HepG2 (cell line): ENCODE measurements around the gene CCDC157. TPM values are rescaled to one million over a fixed set of nuclear protein-coding genes. Genes with fewer than 3 reads are reported as not detected.

ENCODE experiments used
- ASH2L ChIP-seq: fragments of 300-600, 200-600 bp; sonication (generic); IDR thresholded peaks from 2 replicates; pipeline ENCODE4 v1.7.0; 2017; ENCODE audit warnings: low read depth, mild to moderate bottlenecking, moderate library complexity, mixed read lengths, low read length; ENCODE audit not compliant: insufficient read length
- EP300 ChIP-seq, 3 experiments: sonication (generic) in 1 of 3; formaldehyde crosslinking in 1 of 3; IDR thresholded peaks; 2 replicates each; pipeline versions ENCODE4 v1.5.1 to v1.6.1; 2011 to 2020; ENCODE audit warnings: low read depth in 2 of 3, low read length in 2 of 3, borderline replicate concordance in 1 of 3, improper control_type of control experiment in 1 of 3, mild to moderate bottlenecking in 1 of 3, missing genetic modification reagents in 1 of 3, moderate library complexity in 1 of 3
- HNRNPL ChIP-seq: fragments of 200-400 bp; formaldehyde crosslinking; IDR thresholded peaks from 2 replicates; pipeline ENCODE4 v1.6.1; 2017; ENCODE audit warnings: mild to moderate bottlenecking, low read depth, low read length
- MXD4 ChIP-seq: IDR thresholded peaks from 2 replicates; pipeline ENCODE4 v1.6.1; 2016; ENCODE audit warnings: mild to moderate bottlenecking, missing biosample characterization, missing genetic modification reagents
- PCBP1 ChIP-seq: fragments of 200-400 bp; formaldehyde crosslinking; IDR thresholded peaks from 2 replicates; pipeline ENCODE4 v1.6.1; 2017; ENCODE audit warnings: mild to moderate bottlenecking, low read depth, low read length, borderline replicate concordance
- PITX1 ChIP-seq: sonication (generic); formaldehyde crosslinking; IDR thresholded peaks from 2 replicates; pipeline ENCODE4 v1.5.1; 2020; ENCODE audit warnings: mild to moderate bottlenecking, missing genetic modification reagents
- SKI ChIP-seq: fragments of 450-650 bp; IDR thresholded peaks from one replicate; pipeline ENCODE4 v1.6.1; 2018; ENCODE audit warnings: mild to moderate bottlenecking; ENCODE audit not compliant: partially characterized antibody
- TAF15 ChIP-seq: fragments of 200-400 bp; formaldehyde crosslinking; IDR thresholded peaks from one replicate; pipeline ENCODE4 v1.6.1; 2018; ENCODE audit warnings: mild to moderate bottlenecking, low read depth, low read length; ENCODE audit not compliant: poor library complexity, severe bottlenecking
- ZNF552 ChIP-seq: sonication (generic); formaldehyde crosslinking; IDR thresholded peaks from 2 replicates; pipeline ENCODE4 v1.9.0; 2022; ENCODE audit warnings: missing genetic modification reagents, mild to moderate bottlenecking, borderline replicate concordance
- ZNF879 ChIP-seq: sonication (generic); formaldehyde crosslinking; IDR thresholded peaks from 2 replicates; pipeline ENCODE4 v1.8.1; 2023; ENCODE audit warnings: missing genetic modification reagents
- polyA plus RNA-seq, 8 experiments: library from polyadenylated mRNA; depleted of rRNA in 3 of 8; stranded (reverse) in 7 of 8; unstranded in 1 of 8; fragments of >200 nt; fragmentation: Illumina TruSeq in 4 of 8; extraction: Trizol in 4 of 8; gene quantifications; 2 replicates each; pipeline versions ENCODE4 v1.2.1 to v1.2.3, GENCODE V29; 2011 to 2016; ENCODE audit warnings: low read depth in 4 of 8, missing spikeins in 1 of 8, mixed read lengths in 1 of 8; ENCODE audit not compliant: insufficient read depth in 1 of 8
- total RNA-seq, 5 experiments: library from RNA; depleted of rRNA; stranded (reverse); fragments of >200 nt; fragmentation: Illumina TruSeq; extraction: Trizol; gene quantifications; 2 replicates each; pipeline ENCODE4 v1.2.3, GENCODE V29; 2016; ENCODE audit warnings: low read depth in 1 of 5
- TF ChIP-seq, protein P1 (sequence below): sonication (generic); formaldehyde crosslinking; IDR thresholded peaks from 2 replicates; pipeline ENCODE4 v1.5.0; 2020; ENCODE audit warnings: mild to moderate bottlenecking, missing genetic modification reagents
- TF ChIP-seq, protein P2 (sequence below): sonication (generic); formaldehyde crosslinking; IDR thresholded peaks from 2 replicates; pipeline ENCODE4 v1.5.1; 2020; ENCODE audit warnings: mild to moderate bottlenecking, missing genetic modification reagents, moderate library complexity
- TF ChIP-seq, protein P3 (sequence below), 2 experiments: IDR thresholded peaks; 2 replicates each; pipeline ENCODE4 v1.6.1; 2011 to 2012; ENCODE audit warnings: low read length in 2 of 2, borderline replicate concordance in 1 of 2, low read depth in 1 of 2, mild to moderate bottlenecking in 1 of 2, moderate library complexity in 1 of 2

CCDC157 gene
- total and polyA plus RNA-seq, 2 of the 13 experiments (the other 11 are each of a cell fraction or from before 2014, with no cell fraction given), result 1.4 to 1.6 TPM

DNA sequence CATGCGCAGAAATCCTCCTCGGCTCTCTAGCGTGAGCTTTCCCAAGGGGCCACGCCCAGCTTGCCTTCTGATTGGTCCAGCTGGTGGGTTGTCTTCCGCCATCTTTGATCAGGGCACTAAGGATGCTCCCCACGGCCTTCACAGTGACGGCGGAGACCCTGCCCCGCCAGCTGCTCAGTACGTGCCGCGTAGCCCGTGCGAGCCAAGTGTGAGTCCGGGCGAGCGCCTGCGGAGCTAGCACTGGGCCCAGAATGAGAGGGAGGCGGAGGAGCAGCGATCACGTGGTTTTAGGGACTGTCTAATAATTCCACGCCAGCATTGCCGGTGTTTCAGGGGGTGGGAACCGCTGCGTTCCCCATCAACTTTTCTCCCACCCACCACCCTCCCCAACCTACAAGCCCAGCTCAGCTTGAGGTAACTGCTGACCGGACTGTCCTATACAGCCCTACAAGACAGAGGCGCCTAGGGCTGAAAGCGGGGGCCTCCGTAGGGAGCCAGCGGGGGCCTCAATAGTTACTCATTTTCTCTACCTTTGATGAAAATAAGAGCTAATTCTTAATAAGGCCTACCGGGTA lies 67.2 kb downstream of the CCDC157 start (continued):
- TF ChIP-seq, protein P1, sequence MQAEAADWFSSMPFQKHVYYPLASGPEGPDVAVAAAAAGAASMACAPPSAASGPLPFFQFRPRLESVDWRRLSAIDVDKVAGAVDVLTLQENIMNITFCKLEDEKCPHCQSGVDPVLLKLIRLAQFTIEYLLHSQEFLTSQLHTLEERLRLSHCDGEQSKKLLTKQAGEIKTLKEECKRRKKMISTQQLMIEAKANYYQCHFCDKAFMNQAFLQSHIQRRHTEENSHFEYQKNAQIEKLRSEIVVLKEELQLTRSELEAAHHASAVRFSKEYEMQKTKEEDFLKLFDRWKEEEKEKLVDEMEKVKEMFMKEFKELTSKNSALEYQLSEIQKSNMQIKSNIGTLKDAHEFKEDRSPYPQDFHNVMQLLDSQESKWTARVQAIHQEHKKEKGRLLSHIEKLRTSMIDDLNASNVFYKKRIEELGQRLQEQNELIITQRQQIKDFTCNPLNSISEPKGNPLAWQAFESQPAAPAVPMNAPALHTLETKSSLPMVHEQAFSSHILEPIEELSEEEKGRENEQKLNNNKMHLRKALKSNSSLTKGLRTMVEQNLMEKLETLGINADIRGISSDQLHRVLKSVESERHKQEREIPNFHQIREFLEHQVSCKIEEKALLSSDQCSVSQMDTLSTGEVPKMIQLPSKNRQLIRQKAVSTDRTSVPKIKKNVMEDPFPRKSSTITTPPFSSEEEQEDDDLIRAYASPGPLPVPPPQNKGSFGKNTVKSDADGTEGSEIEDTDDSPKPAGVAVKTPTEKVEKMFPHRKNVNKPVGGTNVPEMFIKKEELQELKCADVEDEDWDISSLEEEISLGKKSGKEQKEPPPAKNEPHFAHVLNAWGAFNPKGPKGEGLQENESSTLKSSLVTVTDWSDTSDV (CRISPR knock-in tag), result no peak
- TF ChIP-seq, protein P2, sequence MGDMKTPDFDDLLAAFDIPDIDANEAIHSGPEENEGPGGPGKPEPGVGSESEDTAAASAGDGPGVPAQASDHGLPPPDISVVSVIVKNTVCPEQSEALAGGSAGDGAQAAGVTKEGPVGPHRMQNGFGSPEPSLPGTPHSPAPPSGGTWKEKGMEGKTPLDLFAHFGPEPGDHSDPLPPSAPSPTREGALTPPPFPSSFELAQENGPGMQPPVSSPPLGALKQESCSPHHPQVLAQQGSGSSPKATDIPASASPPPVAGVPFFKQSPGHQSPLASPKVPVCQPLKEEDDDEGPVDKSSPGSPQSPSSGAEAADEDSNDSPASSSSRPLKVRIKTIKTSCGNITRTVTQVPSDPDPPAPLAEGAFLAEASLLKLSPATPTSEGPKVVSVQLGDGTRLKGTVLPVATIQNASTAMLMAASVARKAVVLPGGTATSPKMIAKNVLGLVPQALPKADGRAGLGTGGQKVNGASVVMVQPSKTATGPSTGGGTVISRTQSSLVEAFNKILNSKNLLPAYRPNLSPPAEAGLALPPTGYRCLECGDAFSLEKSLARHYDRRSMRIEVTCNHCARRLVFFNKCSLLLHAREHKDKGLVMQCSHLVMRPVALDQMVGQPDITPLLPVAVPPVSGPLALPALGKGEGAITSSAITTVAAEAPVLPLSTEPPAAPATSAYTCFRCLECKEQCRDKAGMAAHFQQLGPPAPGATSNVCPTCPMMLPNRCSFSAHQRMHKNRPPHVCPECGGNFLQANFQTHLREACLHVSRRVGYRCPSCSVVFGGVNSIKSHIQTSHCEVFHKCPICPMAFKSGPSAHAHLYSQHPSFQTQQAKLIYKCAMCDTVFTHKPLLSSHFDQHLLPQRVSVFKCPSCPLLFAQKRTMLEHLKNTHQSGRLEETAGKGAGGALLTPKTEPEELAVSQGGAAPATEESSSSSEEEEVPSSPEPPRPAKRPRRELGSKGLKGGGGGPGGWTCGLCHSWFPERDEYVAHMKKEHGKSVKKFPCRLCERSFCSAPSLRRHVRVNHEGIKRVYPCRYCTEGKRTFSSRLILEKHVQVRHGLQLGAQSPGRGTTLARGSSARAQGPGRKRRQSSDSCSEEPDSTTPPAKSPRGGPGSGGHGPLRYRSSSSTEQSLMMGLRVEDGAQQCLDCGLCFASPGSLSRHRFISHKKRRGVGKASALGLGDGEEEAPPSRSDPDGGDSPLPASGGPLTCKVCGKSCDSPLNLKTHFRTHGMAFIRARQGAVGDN, result peak; percentile 82
- peak; percentile 28; the same call in 1 of the 2 replicates for TF ChIP-seq PITX1 (CRISPR knock-in tag)
- TF ChIP-seq ZNF879, result peak; percentile 76; the same call in 1 of the 2 replicates
- peak; percentile 84; the same call in 1 of the 2 replicates for TF ChIP-seq MXD4
- TF ChIP-seq, protein P3, sequence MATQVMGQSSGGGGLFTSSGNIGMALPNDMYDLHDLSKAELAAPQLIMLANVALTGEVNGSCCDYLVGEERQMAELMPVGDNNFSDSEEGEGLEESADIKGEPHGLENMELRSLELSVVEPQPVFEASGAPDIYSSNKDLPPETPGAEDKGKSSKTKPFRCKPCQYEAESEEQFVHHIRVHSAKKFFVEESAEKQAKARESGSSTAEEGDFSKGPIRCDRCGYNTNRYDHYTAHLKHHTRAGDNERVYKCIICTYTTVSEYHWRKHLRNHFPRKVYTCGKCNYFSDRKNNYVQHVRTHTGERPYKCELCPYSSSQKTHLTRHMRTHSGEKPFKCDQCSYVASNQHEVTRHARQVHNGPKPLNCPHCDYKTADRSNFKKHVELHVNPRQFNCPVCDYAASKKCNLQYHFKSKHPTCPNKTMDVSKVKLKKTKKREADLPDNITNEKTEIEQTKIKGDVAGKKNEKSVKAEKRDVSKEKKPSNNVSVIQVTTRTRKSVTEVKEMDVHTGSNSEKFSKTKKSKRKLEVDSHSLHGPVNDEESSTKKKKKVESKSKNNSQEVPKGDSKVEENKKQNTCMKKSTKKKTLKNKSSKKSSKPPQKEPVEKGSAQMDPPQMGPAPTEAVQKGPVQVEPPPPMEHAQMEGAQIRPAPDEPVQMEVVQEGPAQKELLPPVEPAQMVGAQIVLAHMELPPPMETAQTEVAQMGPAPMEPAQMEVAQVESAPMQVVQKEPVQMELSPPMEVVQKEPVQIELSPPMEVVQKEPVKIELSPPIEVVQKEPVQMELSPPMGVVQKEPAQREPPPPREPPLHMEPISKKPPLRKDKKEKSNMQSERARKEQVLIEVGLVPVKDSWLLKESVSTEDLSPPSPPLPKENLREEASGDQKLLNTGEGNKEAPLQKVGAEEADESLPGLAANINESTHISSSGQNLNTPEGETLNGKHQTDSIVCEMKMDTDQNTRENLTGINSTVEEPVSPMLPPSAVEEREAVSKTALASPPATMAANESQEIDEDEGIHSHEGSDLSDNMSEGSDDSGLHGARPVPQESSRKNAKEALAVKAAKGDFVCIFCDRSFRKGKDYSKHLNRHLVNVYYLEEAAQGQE (IDR thresholded peaks at IDR 0.05; ENCODE audit: borderline replicate concordance in 1 of 2, low read depth in 1 of 2, low read length in 2 of 2), result no peak; a peak in 1 of 4 replicates
- TF ChIP-seq ZNF552 (CRISPR knock-in tag), result 0 out of 2 replicates have a peak, but pooled peaks have one; percentile 27
- peak; percentile 56 for TF ChIP-seq SKI
- TF ChIP-seq HNRNPL, result no peak
- no peak for TF ChIP-seq PCBP1
- TF ChIP-seq ASH2L, result peak; percentile 56
- TF ChIP-seq TAF15, result peak; percentile 6
- peak in 1 of 2 experiments; percentile 44; a peak in 1 of 4 replicates for TF ChIP-seq EP300 (IDR thresholded peaks at IDR 0.05; ENCODE audit: low read depth in 2 of 2, low read length in 2 of 2)
- peak; percentile 42; the same call in 1 of the 2 replicates for TF ChIP-seq EP300 (CRISPR knock-in tag; IDR thresholded peaks at IDR 0.05; ENCODE audit: borderline replicate concordance)
